ENCODE results near the gene RARB.

The RARB gene

GRCh38 chr3:25556447-25556846, 128.4 kb downstream of the RARB start:
- no peak for DNase-seq

GRCh38 chr3:25557694-25558093, 129.6 kb downstream of the RARB start:
- DNase-seq = no peak

GRCh38 chr3:25558121-25558520, 130.1 kb downstream of the RARB start:
- no peak for DNase-seq

- DNase-seq = no peak
Observed at GRCh38 chr3:25558796-25559195, 130.7 kb downstream of the RARB start.

- DNase-seq = no peak
Observed at GRCh38 chr3:25563601-25564000, 135.5 kb downstream of the RARB start.

GRCh38 chr3:25564075-25564474, 136.0 kb downstream of the RARB start:
- DNase-seq = no peak

- DNase-seq = no peak
Observed at GRCh38 chr3:25565807-25566206, 137.7 kb downstream of the RARB start.

GRCh38 chr3:25566358-25566920, 138.4 kb downstream of the RARB start:
- DNase-seq = no peak

GRCh38 chr3:25567388-25567787, 139.3 kb downstream of the RARB start:
- no peak for DNase-seq

- DNase-seq = no peak
Observed at GRCh38 chr3:25567806-25568524, 139.9 kb downstream of the RARB start.

GRCh38 chr3:25568525-25569078, 140.5 kb downstream of the RARB start:
- no peak for DNase-seq

- DNase-seq = no peak
Observed at GRCh38 chr3:25571285-25571684, 143.2 kb downstream of the RARB start.

- DNase-seq = no peak
Observed at GRCh38 chr3:25572336-25572735, 144.3 kb downstream of the RARB start.

- DNase-seq = no peak
Observed at GRCh38 chr3:25572919-25573385, 144.9 kb downstream of the RARB start.

GRCh38 chr3:25573386-25574171, 145.5 kb downstream of the RARB start:
- no peak for DNase-seq

- no peak for DNase-seq
Observed at GRCh38 chr3:25574172-25574765, 146.2 kb downstream of the RARB start.

- no peak for DNase-seq
Observed at GRCh38 chr3:25575001-25575400, 146.9 kb downstream of the RARB start.

- DNase-seq = no peak
Observed at GRCh38 chr3:25576146-25576545, 148.1 kb downstream of the RARB start.

GRCh38 chr3:25576831-25577454, 148.9 kb downstream of the RARB start:
- no peak for DNase-seq

- no peak for DNase-seq
Observed at GRCh38 chr3:25578059-25578458, 150.0 kb downstream of the RARB start.

- no peak for DNase-seq
Observed at GRCh38 chr3:25580534-25580933, 152.5 kb downstream of the RARB start.

GRCh38 chr3:25581335-25581734, 153.3 kb downstream of the RARB start:
- DNase-seq = no peak

GRCh38 chr3:25581823-25582222, 153.8 kb downstream of the RARB start:
- no peak for DNase-seq
